ENCODE measurements around the gene SH3GL1.
A peak's percentile ranks its signal among the peaks of the same experiment; 100 is the strongest.
"Not testable (repeated sequence)": the region's sequence is repeated elsewhere in the genome, so short reads cannot be mapped to it uniquely, and the experiment has no call there.

SH3GL1 gene

GRCh38 chr19:4362831-4363545 is 37.4 kb downstream of the SH3GL1 start:
- DNase-seq (ENCODE audit: low spot score): no peak

- DNase-seq (ENCODE audit: low spot score): no peak
These were observed 38.1 kb downstream of the SH3GL1 start for GRCh38 chr19:4362101-4362828.

DNA sequence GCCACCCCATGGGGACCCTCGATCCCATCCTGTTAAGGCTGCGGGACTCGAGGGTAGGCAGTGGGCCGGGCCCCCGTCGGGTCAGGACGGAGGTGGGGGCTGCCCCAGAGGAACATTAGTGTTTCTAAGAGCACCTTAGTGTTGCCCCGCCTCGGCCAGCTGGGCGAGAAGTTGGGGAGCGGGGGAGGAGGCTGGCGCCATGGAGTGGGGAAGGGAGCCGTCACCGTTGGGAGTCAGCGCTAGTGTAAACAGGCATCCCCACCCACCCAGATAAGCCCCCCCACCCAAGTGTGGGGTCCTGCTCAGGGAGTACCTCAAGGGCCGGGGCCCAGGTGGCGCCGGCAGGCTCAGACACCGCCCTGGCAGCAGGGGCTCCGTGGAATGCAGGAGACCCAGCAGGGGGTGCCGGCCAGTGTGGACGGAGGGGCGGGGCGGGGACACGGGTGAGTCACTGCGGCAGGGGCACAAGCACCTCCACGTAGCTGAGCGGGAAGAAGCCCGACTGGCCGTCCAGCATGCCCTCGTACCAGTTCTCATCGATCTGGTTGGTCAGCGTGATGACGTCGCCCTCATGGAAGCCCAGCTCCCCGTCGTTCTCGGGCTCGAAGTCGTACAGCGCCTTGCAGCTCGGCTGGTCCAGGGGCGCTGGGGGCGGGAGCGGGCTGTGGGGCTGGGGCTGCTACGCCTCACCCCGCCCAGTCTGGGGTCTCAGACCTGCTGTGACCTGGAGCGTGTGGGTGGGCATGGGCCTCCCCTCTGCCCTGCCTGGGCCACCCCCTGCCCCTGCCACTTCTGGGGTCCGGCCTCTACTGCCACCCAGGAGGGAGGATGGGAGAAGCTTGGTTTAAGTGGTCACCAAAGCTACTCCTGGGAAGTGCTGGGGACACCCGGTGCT is 38.9 kb downstream of the SH3GL1 start:
- no peak for DNase-seq (ENCODE audit: low spot score)

DNA sequence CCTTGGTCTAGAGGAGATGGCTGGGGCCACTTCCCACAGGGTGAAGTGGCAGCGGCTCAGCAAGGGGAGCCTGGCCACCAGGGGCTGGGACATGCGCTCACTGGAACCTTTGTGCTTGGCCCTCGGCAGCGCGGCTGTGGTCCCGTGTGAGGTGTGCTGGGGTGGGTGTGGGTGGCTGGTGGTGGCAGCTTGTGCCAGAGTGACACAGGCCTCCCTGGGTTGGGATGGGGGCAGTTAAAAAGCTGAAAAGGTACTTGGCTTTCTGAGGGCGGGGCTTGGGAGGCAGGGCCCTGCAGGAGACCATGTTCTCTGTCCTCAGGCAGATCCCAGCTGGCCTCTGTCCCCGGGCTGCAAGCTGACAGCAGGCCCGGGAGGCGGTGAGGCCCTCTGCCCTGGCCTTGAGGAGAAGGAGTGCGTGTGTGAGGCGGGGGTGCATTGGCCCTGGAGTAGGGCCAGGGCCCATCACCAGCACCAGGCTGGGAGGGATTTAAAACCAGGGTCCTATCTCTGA is 39.7 kb downstream of the SH3GL1 start:
- DNase-seq (ENCODE audit: low spot score): no peak

GRCh38 chr19:4360081-4360569 is 40.2 kb downstream of the SH3GL1 start:
- DNase-seq (ENCODE audit: low spot score): no peak

DNA sequence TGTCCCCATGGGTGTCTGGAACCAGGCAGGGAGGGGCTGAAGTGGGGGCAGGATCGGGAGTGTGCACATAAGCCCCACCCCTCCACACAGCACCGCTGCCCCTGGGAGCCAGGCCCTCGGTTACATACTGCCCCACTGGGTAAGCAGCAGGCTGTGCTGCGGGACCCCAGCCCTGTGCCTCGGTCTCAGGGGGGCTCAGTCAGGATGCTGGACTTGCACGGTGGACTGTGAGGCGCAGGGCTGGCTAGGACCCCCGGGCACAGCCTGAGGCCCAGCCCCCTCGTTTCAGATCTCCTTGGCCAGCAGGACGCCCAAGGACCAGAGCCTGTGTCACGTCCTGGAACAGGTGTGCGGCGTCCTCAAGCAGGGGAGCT is 40.7 kb downstream of the SH3GL1 start:
- no peak for DNase-seq (ENCODE audit: low spot score)

GRCh38 chr19:4358709-4359626 is 41.4 kb downstream of the SH3GL1 start:
- no peak for DNase-seq (ENCODE audit: low spot score)

GRCh38 chr19:4357921-4358326 is 42.4 kb downstream of the SH3GL1 start:
- DNase-seq (ENCODE audit: low spot score): no peak

DNA sequence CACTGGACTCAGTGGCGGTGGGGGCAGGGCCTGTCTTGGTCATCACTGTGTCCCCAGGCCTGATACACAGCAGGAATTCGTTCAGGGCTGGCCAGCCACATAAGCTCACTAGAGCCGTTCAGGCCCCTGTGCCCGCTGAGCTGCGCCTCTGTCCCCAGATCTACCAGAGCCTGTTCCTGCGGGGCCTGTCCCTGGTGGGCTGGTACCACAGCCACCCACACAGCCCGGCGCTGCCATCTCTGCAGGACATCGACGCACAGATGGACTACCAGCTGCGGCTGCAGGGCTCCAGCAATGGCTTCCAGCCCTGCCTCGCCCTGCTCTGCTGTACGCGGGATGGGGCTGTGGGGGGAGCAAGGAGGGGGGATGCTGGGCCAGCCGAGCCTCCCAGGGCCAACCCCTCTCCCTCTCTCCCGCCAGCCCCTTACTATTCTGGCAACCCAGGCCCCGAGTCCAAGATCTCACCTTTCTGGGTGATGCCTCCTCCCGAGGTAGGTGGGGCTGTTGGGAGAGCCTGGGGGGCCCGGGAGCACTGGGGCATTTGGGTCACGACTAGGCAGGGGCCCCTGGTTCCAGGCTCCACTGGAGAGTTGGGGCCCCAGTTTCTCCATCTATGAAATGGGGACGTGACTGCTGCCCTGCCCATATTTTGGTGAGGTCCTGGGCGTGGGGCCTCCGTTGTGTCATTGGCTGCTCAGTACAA is 43.1 kb downstream of the SH3GL1 start:
- no peak for DNase-seq (ENCODE audit: low spot score)

DNA sequence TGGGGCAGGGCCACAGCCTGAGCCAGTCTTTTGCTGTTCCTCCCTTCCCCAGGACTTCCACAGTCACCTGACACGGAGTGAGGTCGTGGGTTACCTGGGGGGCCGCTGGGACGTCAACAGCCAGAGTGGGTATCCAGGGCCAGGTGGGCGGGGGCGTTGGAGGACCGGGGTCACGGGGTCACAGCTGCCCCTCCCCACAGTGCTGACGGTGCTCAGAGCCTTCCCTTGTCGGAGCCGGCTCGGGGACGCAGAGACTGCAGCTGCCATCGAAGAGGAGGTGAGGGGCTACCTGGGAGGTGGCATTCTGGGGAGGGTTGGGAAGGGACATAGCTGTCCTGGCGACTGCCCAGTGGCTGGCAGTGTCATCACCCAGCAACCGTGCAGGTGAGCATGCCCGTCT is 45.5 kb downstream of the SH3GL1 start:
- DNase-seq (ENCODE audit: low spot score): no peak

GRCh38 chr19:4354282-4354681 is 46.1 kb downstream of the SH3GL1 start:
- no peak for DNase-seq (ENCODE audit: low spot score)

DNA sequence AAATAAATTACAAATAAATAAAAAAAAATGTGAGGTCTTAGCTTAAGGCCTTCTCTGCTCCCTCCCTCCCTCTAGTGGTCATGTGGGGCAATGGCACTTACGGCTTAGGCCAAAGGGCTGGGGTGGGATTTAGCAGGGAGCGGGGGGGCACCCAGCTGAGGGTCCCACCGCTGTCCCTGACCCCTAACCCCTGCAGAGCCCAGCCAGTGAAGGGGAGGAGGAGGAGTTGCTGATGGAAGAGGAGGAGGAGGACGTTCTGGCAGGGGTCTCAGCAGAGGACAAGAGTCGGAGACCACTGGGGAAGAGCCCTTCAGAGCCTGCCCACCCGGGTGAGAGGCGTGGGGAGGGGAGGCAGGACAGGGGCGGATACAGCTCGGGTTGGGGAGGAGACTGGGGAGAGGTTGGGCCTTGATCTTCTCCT is 47.6 kb downstream of the SH3GL1 start:
- no peak for DNase-seq (ENCODE audit: low spot score)

- no peak for DNase-seq (ENCODE audit: low spot score)
These were observed 49.6 kb downstream of the SH3GL1 start for GRCh38 chr19:4350726-4351125.

GRCh38 chr19:4350111-4350510 is 50.2 kb downstream of the SH3GL1 start:
- no peak for DNase-seq (ENCODE audit: low spot score)

GRCh38 chr19:4349225-4349624 is 51.1 kb downstream of the SH3GL1 start:
- not testable (repeated sequence) for DNase-seq (ENCODE audit: low spot score)

- no peak for DNase-seq (ENCODE audit: low spot score)
These were observed 52.8 kb downstream of the SH3GL1 start for GRCh38 chr19:4347521-4347920.

DNA sequence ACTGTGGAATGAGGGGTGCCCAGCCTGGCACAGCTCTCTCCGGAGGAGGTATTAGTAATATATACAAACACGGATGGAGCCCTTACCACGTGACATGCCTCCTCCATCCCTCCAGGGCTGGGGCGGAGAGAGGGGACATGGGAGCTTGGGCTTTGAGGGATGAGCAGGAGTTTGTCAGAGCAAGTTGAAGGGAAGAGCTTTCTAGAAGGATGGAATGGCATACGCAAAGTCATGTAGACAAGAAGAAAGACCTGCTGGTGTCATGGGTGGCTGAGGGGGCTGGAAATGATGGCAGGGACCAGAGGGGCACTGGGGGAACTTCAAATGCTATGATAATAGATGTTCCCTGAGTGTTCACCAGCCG is 54.3 kb downstream of the SH3GL1 start:
- DNase-seq (ENCODE audit: low spot score): no peak

DNA sequence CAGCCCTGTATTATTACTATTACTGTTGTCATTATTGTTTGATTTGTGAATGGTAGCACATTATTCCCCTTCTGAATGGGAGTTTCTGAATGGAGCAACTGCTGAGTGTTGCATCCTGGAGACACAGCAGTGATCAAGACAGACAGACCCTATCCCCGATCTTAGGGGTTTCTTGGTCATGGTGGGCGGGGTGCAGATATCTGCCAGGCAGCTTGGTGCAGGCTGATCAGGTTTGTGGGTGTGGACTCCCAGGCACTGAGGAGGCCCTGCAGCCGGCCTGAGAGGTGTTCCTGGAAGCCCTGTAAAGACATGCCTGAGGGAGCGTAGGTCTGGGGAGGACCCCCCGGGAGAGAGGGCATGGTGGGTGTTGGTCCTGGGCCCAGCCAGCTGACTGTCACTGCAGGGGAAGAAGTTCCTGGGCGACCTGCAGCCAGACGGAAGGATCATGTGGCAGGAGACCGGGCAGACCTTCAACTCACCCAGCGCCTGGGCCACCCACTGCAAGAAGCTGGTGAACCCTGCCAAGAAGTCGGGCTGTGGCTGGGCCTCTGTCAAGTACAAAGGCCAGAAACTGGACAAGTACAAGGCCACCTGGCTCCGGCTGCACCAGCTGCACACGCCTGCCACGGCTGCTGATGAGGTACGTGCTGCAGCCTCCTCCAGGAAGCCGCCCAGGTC is 54.9 kb downstream of the SH3GL1 start:
- no peak for DNase-seq (ENCODE audit: low spot score)

GRCh38 chr19:4343370-4344307 is 56.7 kb downstream of the SH3GL1 start, which contains the start of gene MPND:
MPND (plus strand) TSS chr19:4343562; CDS start chr19:4343594, 32 bp downstream.
- DNase-seq (ENCODE audit: low spot score): peak; percentile 94
